ENCODE data around the gene CCDC136. TPM values are rescaled to one million over a fixed set of nuclear protein-coding genes. Genes with fewer than 3 reads are reported as not detected.
A peak's percentile ranks its signal among the peaks of the same experiment; 100 is the strongest.

Gene CCDC136
- total RNA-seq, 1 donor, result 7.2 TPM

DNA sequence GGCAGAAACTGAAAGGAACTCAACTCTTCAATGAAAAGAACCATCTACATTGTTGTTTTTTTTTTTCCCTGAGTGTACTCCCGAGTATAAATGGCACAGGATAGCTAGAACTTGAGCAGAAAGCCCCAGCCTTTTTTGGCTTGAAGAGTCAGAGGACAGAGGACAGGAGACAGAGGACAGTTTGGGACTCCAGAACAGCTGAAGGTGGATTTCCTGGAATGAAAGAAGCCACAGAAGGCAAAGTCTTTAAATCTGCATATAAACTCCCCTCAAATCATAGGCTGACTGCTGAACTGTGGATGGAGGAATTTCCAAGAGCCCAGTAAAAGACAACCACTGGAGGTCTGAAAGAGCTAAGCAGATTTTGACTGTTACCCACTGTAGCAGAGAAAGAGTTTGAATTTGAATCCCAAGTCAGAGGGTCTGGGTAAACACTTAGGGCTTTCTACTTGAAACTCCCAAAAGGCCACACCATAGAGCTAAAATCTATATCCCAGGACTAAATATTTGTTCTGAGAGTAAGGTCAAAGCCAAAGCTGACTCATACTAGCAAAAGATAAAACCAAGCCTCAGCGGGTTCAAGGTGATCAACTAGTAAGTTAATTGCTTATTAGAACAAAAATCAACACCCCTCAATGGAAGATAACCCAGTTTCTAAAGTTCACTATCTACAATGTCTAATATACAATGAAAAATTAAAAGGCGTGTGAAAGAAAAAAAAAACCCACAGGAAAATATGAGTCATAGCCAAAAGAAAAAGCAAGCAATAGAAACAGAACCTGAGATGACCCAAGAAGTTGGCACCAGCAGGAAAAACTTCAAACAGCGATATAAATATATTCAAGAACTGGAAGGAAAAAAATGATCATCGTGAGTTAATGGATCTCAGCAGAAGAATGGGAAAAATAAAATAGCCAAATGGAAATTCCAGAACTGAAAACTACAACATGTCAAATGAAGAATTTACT lies 14.3 kb upstream of the CCDC136 start:
- Histone ChIP-seq H3K4me2 (ENCODE audit: insufficient read depth, low read length) (no peak overlapping the region), H4K20me1 (ENCODE audit: insufficient read depth, low read length) (peaks cover 13% of the 10 kb centered on the region), H2AFZ (ENCODE audit: low read length) (no peak overlapping the region), H3K27me3 (ENCODE audit: insufficient read depth, low read length) (no peaks in the 10 kb centered on the region), H3K4me1 (ENCODE audit: insufficient read depth, low read length) (peaks cover 5% of the 10 kb centered on the region), H3K4me3 (ENCODE audit: insufficient read depth, low read length) (no peak overlapping the region), H3K79me2 (ENCODE audit: insufficient read depth, low read length) (no peaks in the 10 kb centered on the region), H3K36me3 (ENCODE audit: insufficient read depth, low read length) (peaks cover 29% of the 10 kb centered on the region), H3K9me3 (ENCODE audit: low read depth, low read length) (peaks cover 3% of the 10 kb centered on the region), H3K27ac (ENCODE audit: low read depth, low read length) (no peak overlapping the region)
- peak; percentile 42 for DNase-seq (ENCODE audit: insufficient read length, low spot score, missing footprints)
- TF ChIP-seq, protein P1, sequence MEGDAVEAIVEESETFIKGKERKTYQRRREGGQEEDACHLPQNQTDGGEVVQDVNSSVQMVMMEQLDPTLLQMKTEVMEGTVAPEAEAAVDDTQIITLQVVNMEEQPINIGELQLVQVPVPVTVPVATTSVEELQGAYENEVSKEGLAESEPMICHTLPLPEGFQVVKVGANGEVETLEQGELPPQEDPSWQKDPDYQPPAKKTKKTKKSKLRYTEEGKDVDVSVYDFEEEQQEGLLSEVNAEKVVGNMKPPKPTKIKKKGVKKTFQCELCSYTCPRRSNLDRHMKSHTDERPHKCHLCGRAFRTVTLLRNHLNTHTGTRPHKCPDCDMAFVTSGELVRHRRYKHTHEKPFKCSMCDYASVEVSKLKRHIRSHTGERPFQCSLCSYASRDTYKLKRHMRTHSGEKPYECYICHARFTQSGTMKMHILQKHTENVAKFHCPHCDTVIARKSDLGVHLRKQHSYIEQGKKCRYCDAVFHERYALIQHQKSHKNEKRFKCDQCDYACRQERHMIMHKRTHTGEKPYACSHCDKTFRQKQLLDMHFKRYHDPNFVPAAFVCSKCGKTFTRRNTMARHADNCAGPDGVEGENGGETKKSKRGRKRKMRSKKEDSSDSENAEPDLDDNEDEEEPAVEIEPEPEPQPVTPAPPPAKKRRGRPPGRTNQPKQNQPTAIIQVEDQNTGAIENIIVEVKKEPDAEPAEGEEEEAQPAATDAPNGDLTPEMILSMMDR (IDR thresholded peaks at IDR 0.05; ENCODE audit: extremely low read depth, low read depth, low read length), result no peak

DNA sequence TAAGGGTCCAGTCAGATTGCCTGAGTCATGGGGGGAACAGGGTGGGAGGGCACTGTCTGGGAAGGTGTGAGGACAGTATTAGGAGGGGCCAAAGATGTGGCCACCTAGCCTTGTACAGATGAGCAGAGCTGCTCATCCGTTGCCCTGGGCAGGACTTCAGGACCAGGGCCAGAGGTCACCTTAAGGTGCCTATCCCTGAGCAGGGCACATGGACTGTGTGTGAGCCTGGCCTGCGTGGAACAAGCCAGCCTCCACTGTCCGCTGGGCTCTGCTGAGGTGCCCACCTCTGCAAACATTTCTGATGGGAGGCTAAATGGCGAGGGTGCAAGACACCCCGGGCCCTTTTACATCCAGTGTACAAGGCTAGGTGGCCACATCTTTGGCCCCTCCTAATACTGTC lies 12.8 kb upstream of the CCDC136 start:
- Histone ChIP-seq H3K36me3 (ENCODE audit: insufficient read depth, low read length) (peaks cover 14% of the 10 kb centered on the region), H3K27me3 (ENCODE audit: insufficient read depth, low read length) (no peaks in the 10 kb centered on the region), H2AFZ (ENCODE audit: low read length) (no peak overlapping the region), H3K4me3 (ENCODE audit: insufficient read depth, low read length) (no peak overlapping the region), H4K20me1 (ENCODE audit: insufficient read depth, low read length) (peaks cover 7% of the 10 kb centered on the region), H3K79me2 (ENCODE audit: insufficient read depth, low read length) (no peaks in the 10 kb centered on the region), H3K4me2 (ENCODE audit: insufficient read depth, low read length) (no peak overlapping the region), H3K4me1 (ENCODE audit: insufficient read depth, low read length) (peaks cover 5% of the 10 kb centered on the region), H3K9me3 (ENCODE audit: low read depth, low read length) (peaks cover 3% of the 10 kb centered on the region), H3K27ac (ENCODE audit: low read depth, low read length) (no peak overlapping the region)
- DNase-seq (ENCODE audit: insufficient read length, low spot score, missing footprints), result peak; percentile 31
- TF ChIP-seq, protein P1 (IDR thresholded peaks at IDR 0.05; ENCODE audit: extremely low read depth, low read depth, low read length), result no peak

DNA sequence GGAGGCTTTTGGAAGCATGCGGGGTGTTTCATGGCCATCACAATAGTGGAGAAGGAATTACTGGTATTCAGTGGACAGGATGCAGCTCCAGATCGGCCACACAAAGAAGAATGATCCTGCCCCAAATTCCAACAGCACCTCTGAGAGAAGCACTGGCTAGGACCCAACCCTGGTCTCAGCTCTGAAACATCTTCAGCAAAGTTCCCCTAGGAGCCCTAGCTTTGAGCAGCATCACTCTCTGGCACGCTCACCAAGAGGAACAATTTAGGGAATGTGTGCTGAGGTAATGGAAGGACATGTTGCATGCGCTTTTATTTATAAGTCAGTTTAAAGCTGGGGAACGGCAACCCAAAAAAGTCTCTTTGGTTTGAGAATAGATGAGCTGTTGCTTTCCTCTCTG lies 10.6 kb upstream of the CCDC136 start:
- H4K20me1 ChIP-seq (ENCODE audit: insufficient read depth, low read length), result no peaks in the 10 kb centered on the region
- TF ChIP-seq, protein P1 (IDR thresholded peaks at IDR 0.05; ENCODE audit: extremely low read depth, low read depth, low read length), result no peak

DNA sequence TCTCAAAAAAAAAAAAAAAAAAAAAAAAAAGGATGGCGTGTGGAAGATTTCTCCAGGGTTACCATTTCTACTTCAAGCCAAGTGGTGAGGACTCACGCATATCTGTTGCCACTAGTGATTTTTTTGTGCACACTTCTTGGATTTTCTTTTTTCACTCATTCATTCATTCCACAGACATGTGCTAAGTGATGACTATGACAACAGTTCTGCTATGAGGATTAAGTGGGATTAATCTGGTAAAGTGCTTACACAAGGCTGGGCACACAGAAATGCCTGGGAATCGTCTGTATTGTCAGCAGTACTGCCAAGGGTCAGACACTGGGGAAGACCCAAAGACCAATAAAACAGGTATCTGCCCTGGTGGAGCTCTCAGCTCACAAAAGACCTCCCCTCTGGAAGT lies 9.9 kb upstream of the CCDC136 start:
- no peaks in the 10 kb centered on the region for H4K20me1 ChIP-seq (ENCODE audit: insufficient read depth, low read length)
- H3K27ac ChIP-seq (ENCODE audit: low read depth, low read length), result no peak overlapping the region
- H3K9me3 ChIP-seq (ENCODE audit: low read depth, low read length), result peaks cover 3% of the 10 kb centered on the region
- H3K79me2 ChIP-seq (ENCODE audit: insufficient read depth, low read length), result no peaks in the 10 kb centered on the region
- H2AFZ ChIP-seq (ENCODE audit: low read length), result no peak overlapping the region
- no peak overlapping the region for H3K4me2 ChIP-seq (ENCODE audit: insufficient read depth, low read length)
- peaks cover 5% of the 10 kb centered on the region for H3K4me1 ChIP-seq (ENCODE audit: insufficient read depth, low read length)
- H3K27me3 ChIP-seq (ENCODE audit: insufficient read depth, low read length), result peaks cover 3% of the 10 kb centered on the region
- H3K4me3 ChIP-seq (ENCODE audit: insufficient read depth, low read length), result no peak overlapping the region
- no peaks in the 10 kb centered on the region for H3K36me3 ChIP-seq (ENCODE audit: insufficient read depth, low read length)
- DNase-seq (ENCODE audit: insufficient read length, low spot score, missing footprints), result no peak
- TF ChIP-seq, protein P1 (IDR thresholded peaks at IDR 0.05; ENCODE audit: extremely low read depth, low read depth, low read length), result no peak

More for the DNA sequence above, 10.6 kb upstream of the CCDC136 start:
- Histone ChIP-seq H3K36me3 (ENCODE audit: insufficient read depth, low read length) (no peaks in the 10 kb centered on the region), H3K4me2 (ENCODE audit: insufficient read depth, low read length) (no peak overlapping the region), H3K9me3 (ENCODE audit: low read depth, low read length) (peaks cover 3% of the 10 kb centered on the region), H3K79me2 (ENCODE audit: insufficient read depth, low read length) (no peaks in the 10 kb centered on the region), H3K4me3 (ENCODE audit: insufficient read depth, low read length) (no peak overlapping the region), H3K27ac (ENCODE audit: low read depth, low read length) (peak overlapping the region; percentile 49), H2AFZ (ENCODE audit: low read length) (no peak overlapping the region), H3K27me3 (ENCODE audit: insufficient read depth, low read length) (peaks cover 2% of the 10 kb centered on the region), H3K4me1 (ENCODE audit: insufficient read depth, low read length) (peaks cover 5% of the 10 kb centered on the region)
- peak; percentile 64 for DNase-seq (ENCODE audit: insufficient read length, low spot score, missing footprints)

Measured in osteoblast (primary cell).